Caco-2 (cell line): ENCODE data around the gene SERPINB5. TPM values are rescaled to one million over a fixed set of nuclear protein-coding genes. Genes with fewer than 3 reads are reported as not detected.

Experiments
- BruUV-seq: library from RNA; stranded (reverse); fragments of 400-500 nt; replicated peaks from 2 replicates; lab custom pipeline; 2021; lab: Mats Ljungman, UMichigan
- CTCF ChIA-PET: fragments of 300-600 bp; sonication (Branson Sonifier 250); formaldehyde crosslinking; loops from one replicate; lab custom pipeline; 2022; ENCODE audit warnings: antibody characterized with exemption; lab: Charles Lee
- POLR2A ChIA-PET: fragments of 300-600 bp; sonication (Branson Sonifier 250); formaldehyde crosslinking; loops from one replicate; lab custom pipeline; 2022; ENCODE audit warnings: antibody characterized with exemption; lab: Charles Lee
- DNase-seq, 2 experiments: peaks; one replicate each; pipeline versions ENCODE4 v3.0.0 to v3.0.0-alpha.2; 2020 to 2022
- H3K27me3 ChIP-seq: replicated peaks from 2 replicates; pipeline ENCODE4 v1.6.0; 2011; ENCODE audit warnings: low read length; ENCODE audit not compliant: control insufficient read depth, insufficient read depth
- H3K36me3 ChIP-seq: 2 replicates; pipeline ENCODE4 v1.5.1; 2011; ENCODE audit warnings: low read length; ENCODE audit not compliant: control insufficient read depth, insufficient read depth
- H3K4me1 ChIP-seq: fragments of 250-450 bp; sonication (Bioruptor Pico); 2 replicates; pipeline ENCODE4 v1.5.1; 2020; ENCODE audit warnings: mild to moderate bottlenecking
- H3K4me3 ChIP-seq: 2 replicates; pipeline ENCODE4 v1.5.1; 2011; ENCODE audit warnings: low read depth, mild to moderate bottlenecking, control low read depth, low read length
- H3K9me3 ChIP-seq: fragments of 250-450 bp; sonication (Bioruptor Pico); 2 replicates; pipeline ENCODE4 v1.5.1; 2020; ENCODE audit warnings: mild to moderate bottlenecking, moderate library complexity
- H3K27ac Mint-ChIP-seq: one replicate; pipeline ENCODE4 v1.8.0; 2022; ENCODE audit warnings: mixed read lengths; ENCODE audit not compliant: unreplicated experiment
- H3K27me3 Mint-ChIP-seq: one replicate; pipeline ENCODE4 v1.8.0; 2022; ENCODE audit warnings: mixed read lengths; ENCODE audit not compliant: insufficient read depth, unreplicated experiment
- H3K36me3 Mint-ChIP-seq: one replicate; pipeline ENCODE4 v1.8.0; 2022; ENCODE audit warnings: mild to moderate bottlenecking, mixed read lengths; ENCODE audit not compliant: insufficient read depth, unreplicated experiment
- H3K4me1 Mint-ChIP-seq: one replicate; pipeline ENCODE4 v1.8.0; 2022; ENCODE audit warnings: low read depth, mixed read lengths; ENCODE audit not compliant: unreplicated experiment
- H3K4me3 Mint-ChIP-seq: one replicate; pipeline ENCODE4 v1.8.0; 2022; ENCODE audit warnings: mild to moderate bottlenecking, moderate library complexity, mixed read lengths; ENCODE audit not compliant: unreplicated experiment
- H3K9me3 Mint-ChIP-seq: one replicate; pipeline ENCODE4 v1.8.0; 2022; ENCODE audit warnings: mixed read lengths; ENCODE audit not compliant: unreplicated experiment
- intact Hi-C: fragments of 100-400 bp; cut with micrococcal nuclease; formaldehyde crosslinking; loops from one replicate; pipeline ENCODE4 v1.10.0; 2022; ENCODE audit not compliant: unreplicated experiment
- total RNA-seq: library from RNA; stranded (reverse); gene quantifications from 2 replicates; pipeline ENCODE4 v1.2.3, GENCODE V29; 2022
- TF ChIP-seq, protein P1 (sequence below), 2 experiments: fragments of 200-600 bp in 1 of 2; IDR thresholded peaks; 1 replicate in 1 of 2; 2 replicates in 1 of 2; pipeline versions ENCODE4 v1.5.1 to v1.8.0; 2011 to 2022; ENCODE audit warnings: antibody characterized with exemption in 1 of 2, control low read depth in 1 of 2, inconsistent platforms in 1 of 2, low read depth in 1 of 2, low read length in 1 of 2, mild to moderate bottlenecking in 1 of 2, moderate library complexity in 1 of 2; ENCODE audit not compliant: insufficient read depth in 1 of 2, severe bottlenecking in 1 of 2, unreplicated experiment in 1 of 2

Gene SERPINB5
- total RNA-seq, 1 experiment from 2014 or later: not detected

DNA sequence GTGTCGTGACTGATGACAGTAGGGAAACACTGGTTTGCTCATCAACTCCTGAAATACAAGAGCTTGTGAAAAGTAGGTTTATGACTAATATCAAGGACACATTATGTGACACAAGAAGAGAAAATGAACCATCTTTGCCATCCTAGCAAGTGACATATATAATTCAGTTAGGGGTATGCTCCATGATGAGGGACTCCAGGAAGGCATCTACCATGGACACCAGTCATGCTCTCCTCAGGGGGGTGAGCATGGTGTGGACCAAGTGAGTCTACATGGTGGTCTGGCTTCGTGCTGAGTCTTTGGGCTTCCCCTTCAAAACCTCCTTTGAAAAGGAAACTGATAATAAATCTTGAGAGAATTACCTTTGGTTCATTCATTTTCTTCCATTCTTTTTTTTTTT, 11.7 kb upstream of the SERPINB5 start:
- ChIA-PET POLR2A (no interaction called here), CTCF (no interaction called here)
- Mint-ChIP-seq H3K27ac (no peak overlapping the region), H3K4me1 (no peaks in the 10 kb centered on the region), H3K36me3 (no peaks in the 10 kb centered on the region), H3K27me3 (peaks cover 2% of the 10 kb centered on the region), H3K4me3 (no peak overlapping the region), H3K9me3 (no peaks in the 10 kb centered on the region)
- no peaks in the 10 kb centered on the region for H3K9me3 ChIP-seq
- no peaks in the 10 kb centered on the region for H3K4me1 ChIP-seq
- H3K4me3 ChIP-seq: no peak overlapping the region
- TF ChIP-seq, protein P1, sequence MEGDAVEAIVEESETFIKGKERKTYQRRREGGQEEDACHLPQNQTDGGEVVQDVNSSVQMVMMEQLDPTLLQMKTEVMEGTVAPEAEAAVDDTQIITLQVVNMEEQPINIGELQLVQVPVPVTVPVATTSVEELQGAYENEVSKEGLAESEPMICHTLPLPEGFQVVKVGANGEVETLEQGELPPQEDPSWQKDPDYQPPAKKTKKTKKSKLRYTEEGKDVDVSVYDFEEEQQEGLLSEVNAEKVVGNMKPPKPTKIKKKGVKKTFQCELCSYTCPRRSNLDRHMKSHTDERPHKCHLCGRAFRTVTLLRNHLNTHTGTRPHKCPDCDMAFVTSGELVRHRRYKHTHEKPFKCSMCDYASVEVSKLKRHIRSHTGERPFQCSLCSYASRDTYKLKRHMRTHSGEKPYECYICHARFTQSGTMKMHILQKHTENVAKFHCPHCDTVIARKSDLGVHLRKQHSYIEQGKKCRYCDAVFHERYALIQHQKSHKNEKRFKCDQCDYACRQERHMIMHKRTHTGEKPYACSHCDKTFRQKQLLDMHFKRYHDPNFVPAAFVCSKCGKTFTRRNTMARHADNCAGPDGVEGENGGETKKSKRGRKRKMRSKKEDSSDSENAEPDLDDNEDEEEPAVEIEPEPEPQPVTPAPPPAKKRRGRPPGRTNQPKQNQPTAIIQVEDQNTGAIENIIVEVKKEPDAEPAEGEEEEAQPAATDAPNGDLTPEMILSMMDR (IDR thresholded peaks at IDR 0.05; ENCODE audit: insufficient read depth in 1 of 2, low read depth in 1 of 2, low read length in 1 of 2, severe bottlenecking in 1 of 2, unreplicated experiment in 1 of 2): no peak
- no TSS peak for BruUV-seq
- H3K36me3 ChIP-seq: no peaks in the 10 kb centered on the region
- no peaks in the 10 kb centered on the region for H3K27me3 ChIP-seq
- intact Hi-C loops: no loop called here
- DNase-seq: no peak

DNA sequence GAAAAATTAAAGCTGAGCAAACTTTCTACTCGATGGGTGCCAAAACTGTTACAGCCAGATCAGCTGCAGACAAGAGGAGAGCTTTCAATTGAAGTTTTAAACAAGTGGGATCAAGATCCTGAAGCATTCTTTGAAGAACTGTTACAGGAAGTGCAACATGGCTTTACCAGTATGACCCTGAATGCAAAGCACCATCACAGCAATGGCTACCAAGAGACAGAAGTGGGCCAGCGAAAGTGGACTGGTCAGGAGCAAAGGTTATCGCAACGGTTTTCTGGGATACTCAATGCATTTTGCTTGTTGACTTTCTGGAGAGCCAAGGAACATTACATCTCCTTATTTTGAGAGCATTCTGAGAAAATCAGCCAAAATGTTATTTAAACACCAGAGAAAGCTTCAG, 9.1 kb upstream of the SERPINB5 start:
- no peak overlapping the region for H3K27ac Mint-ChIP-seq

DNA sequence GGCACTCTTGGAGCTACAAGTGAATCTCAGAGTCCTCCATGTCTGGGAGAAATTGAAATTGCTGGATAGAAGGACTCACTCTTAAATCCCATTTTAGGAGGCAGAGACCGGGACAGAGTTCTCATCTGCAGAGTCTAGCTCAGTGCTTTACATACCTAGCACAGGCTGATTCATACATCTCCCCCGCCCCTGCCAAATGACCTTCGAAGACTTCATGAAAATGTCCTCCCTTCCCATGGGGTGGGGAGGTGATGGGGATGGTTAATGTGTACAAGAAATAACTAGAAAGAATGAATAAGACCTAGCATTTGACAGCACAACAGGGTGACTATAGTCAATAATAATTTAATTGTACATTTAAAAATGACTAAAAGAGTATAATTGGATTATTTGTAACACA, 8.2 kb upstream of the SERPINB5 start:
- ChIA-PET POLR2A (no interaction called here), CTCF (no interaction called here)
- no peaks in the 10 kb centered on the region for H3K36me3 ChIP-seq
- DNase-seq: no peak
- no peak overlapping the region for H3K27ac Mint-ChIP-seq
- no peaks in the 10 kb centered on the region for H3K4me1 ChIP-seq
- no peaks in the 10 kb centered on the region for H3K9me3 Mint-ChIP-seq
- TF ChIP-seq, protein P1 (IDR thresholded peaks at IDR 0.05; ENCODE audit: insufficient read depth in 1 of 2, low read depth in 1 of 2, low read length in 1 of 2, severe bottlenecking in 1 of 2, unreplicated experiment in 1 of 2): no peak
- H3K4me1 Mint-ChIP-seq: peaks cover 6% of the 10 kb centered on the region
- H3K36me3 Mint-ChIP-seq: no peaks in the 10 kb centered on the region
- BruUV-seq: no TSS peak
- no peaks in the 10 kb centered on the region for H3K9me3 ChIP-seq
- no peak overlapping the region for H3K4me3 ChIP-seq
- H3K27me3 Mint-ChIP-seq: no peaks in the 10 kb centered on the region
- H3K4me3 Mint-ChIP-seq: no peak overlapping the region
- intact Hi-C loops: no loop called here
- no peaks in the 10 kb centered on the region for H3K27me3 ChIP-seq

More for the DNA sequence above, 9.1 kb upstream of the SERPINB5 start:
- Histone ChIP-seq H3K4me1 (no peaks in the 10 kb centered on the region), H3K36me3 (no peaks in the 10 kb centered on the region), H3K9me3 (no peaks in the 10 kb centered on the region), H3K27me3 (no peaks in the 10 kb centered on the region), H3K4me3 (no peak overlapping the region)
- peaks cover 6% of the 10 kb centered on the region for H3K4me1 Mint-ChIP-seq
- intact Hi-C loops: no loop called here
- H3K27me3 Mint-ChIP-seq: no peaks in the 10 kb centered on the region
- no peaks in the 10 kb centered on the region for H3K9me3 Mint-ChIP-seq
- no peak for DNase-seq
- no peaks in the 10 kb centered on the region for H3K36me3 Mint-ChIP-seq
- POLR2A ChIA-PET: no interaction called here
- CTCF ChIA-PET: no interaction called here
- H3K4me3 Mint-ChIP-seq: no peak overlapping the region
- TF ChIP-seq, protein P1 (IDR thresholded peaks at IDR 0.05; ENCODE audit: insufficient read depth in 1 of 2, low read depth in 1 of 2, low read length in 1 of 2, severe bottlenecking in 1 of 2, unreplicated experiment in 1 of 2): no peak
- BruUV-seq: no TSS peak
